ES-I3 (cell line): ENCODE results near the gene MRPS26.
"Not testable (repeated sequence)": the region's sequence is repeated elsewhere in the genome, so short reads cannot be mapped to it uniquely, and the experiment has no call there.

ENCODE experiments used
- H3K36me3 ChIP-seq: 2 replicates; pipeline ENCODE4 v1.6.1; 2013; ENCODE audit warnings: mild to moderate bottlenecking, low read length, control low read depth, moderate library complexity; ENCODE audit not compliant: insufficient read depth
- H3K4me1 ChIP-seq: 2 replicates; pipeline ENCODE4 v1.6.1; 2013; ENCODE audit warnings: mild to moderate bottlenecking, control low read depth, low read length; ENCODE audit not compliant: insufficient read depth
- H3K9ac ChIP-seq: 2 replicates; pipeline ENCODE4 v1.6.1; 2013; ENCODE audit warnings: low read depth, mild to moderate bottlenecking, low read length, moderate library complexity
- H3K9me3 ChIP-seq: 2 replicates; pipeline ENCODE4 v1.6.1; 2013; ENCODE audit warnings: mild to moderate bottlenecking, low read length, moderate library complexity; ENCODE audit not compliant: control insufficient read depth, insufficient read depth

The MRPS26 gene

GRCh38 chr20:3074812-3075211, 29.0 kb downstream of the MRPS26 start:
- H3K9me3 ChIP-seq: no peaks in the 10 kb centered on the region
- no peaks in the 10 kb centered on the region for H3K36me3 ChIP-seq
- no peaks in the 10 kb centered on the region; the same call in 1 of the 2 replicates for H3K4me1 ChIP-seq
- no peak overlapping the region for H3K9ac ChIP-seq

- not testable (repeated sequence) for H3K36me3 ChIP-seq, H3K9me3 ChIP-seq, H3K9ac ChIP-seq, H3K4me1 ChIP-seq
These were observed 29.5 kb downstream of the MRPS26 start for GRCh38 chr20:3075315-3075714.

- Histone ChIP-seq H3K36me3 (no peaks in the 10 kb centered on the region), H3K9me3 (no peaks in the 10 kb centered on the region), H3K9ac (no peak overlapping the region), H3K4me1 (no peaks in the 10 kb centered on the region; the same call in 1 of the 2 replicates)
These were observed 31.8 kb downstream of the MRPS26 start for GRCh38 chr20:3077618-3078134.

GRCh38 chr20:3080939-3081388, 35.1 kb downstream of the MRPS26 start:
- H3K36me3 ChIP-seq: no peaks in the 10 kb centered on the region
- H3K4me1 ChIP-seq: no peaks in the 10 kb centered on the region
- H3K9ac ChIP-seq: no peak overlapping the region
- no peaks in the 10 kb centered on the region for H3K9me3 ChIP-seq

- H3K9me3 ChIP-seq: no peaks in the 10 kb centered on the region
- no peak overlapping the region for H3K9ac ChIP-seq
- no peaks in the 10 kb centered on the region for H3K4me1 ChIP-seq
- H3K36me3 ChIP-seq: no peaks in the 10 kb centered on the region
These were observed 35.8 kb downstream of the MRPS26 start for GRCh38 chr20:3081641-3082040.

- no peaks in the 10 kb centered on the region for H3K36me3 ChIP-seq
- no peaks in the 10 kb centered on the region for H3K9me3 ChIP-seq
- H3K9ac ChIP-seq: peak overlapping the region; percentile 28; the same call in 1 of the 2 replicates
- no peaks in the 10 kb centered on the region for H3K4me1 ChIP-seq
These were observed 36.6 kb downstream of the MRPS26 start for GRCh38 chr20:3082306-3082951.

- Histone ChIP-seq H3K4me1 (no peaks in the 10 kb centered on the region), H3K9me3 (no peaks in the 10 kb centered on the region), H3K36me3 (no peaks in the 10 kb centered on the region), H3K9ac (peak overlapping the region; percentile 37; the same call in 1 of the 2 replicates)
These were observed 37.4 kb downstream of the MRPS26 start for GRCh38 chr20:3082955-3083952.

GRCh38 chr20:3084283-3084985, 38.6 kb downstream of the MRPS26 start, which contains the start of gene AVP:
TSS of gene AVP (minus strand) at chr20:3084724. CDS start at chr20:3084674, 50 bp downstream.
- Histone ChIP-seq H3K9me3 (no peaks in the 10 kb centered on the region), H3K4me1 (no peaks in the 10 kb centered on the region), H3K9ac (peak within 1 kb of the TSS; percentile 37; the same call in 1 of the 2 replicates), H3K36me3 (no peaks in the 10 kb centered on the region)

- no peaks in the 10 kb centered on the region for H3K36me3 ChIP-seq
- no peak overlapping the region for H3K9ac ChIP-seq
- no peaks in the 10 kb centered on the region for H3K9me3 ChIP-seq
- no peaks in the 10 kb centered on the region for H3K4me1 ChIP-seq
These were observed 39.1 kb downstream of the MRPS26 start for GRCh38 chr20:3084986-3085360.

- no peak overlapping the region for H3K9ac ChIP-seq
- no peaks in the 10 kb centered on the region for H3K9me3 ChIP-seq
- no peaks in the 10 kb centered on the region for H3K4me1 ChIP-seq
- no peaks in the 10 kb centered on the region for H3K36me3 ChIP-seq
These were observed 39.8 kb downstream of the MRPS26 start for GRCh38 chr20:3085571-3086072.

GRCh38 chr20:3088031-3088430, 42.2 kb downstream of the MRPS26 start:
- no peaks in the 10 kb centered on the region for H3K4me1 ChIP-seq
- H3K9me3 ChIP-seq: no peaks in the 10 kb centered on the region
- H3K9ac ChIP-seq: no peak overlapping the region
- H3K36me3 ChIP-seq: no peaks in the 10 kb centered on the region

GRCh38 chr20:3090565-3090964, 44.7 kb downstream of the MRPS26 start:
- no peaks in the 10 kb centered on the region for H3K36me3 ChIP-seq
- no peaks in the 10 kb centered on the region for H3K9me3 ChIP-seq
- H3K9ac ChIP-seq: no peak overlapping the region
- no peaks in the 10 kb centered on the region for H3K4me1 ChIP-seq

GRCh38 chr20:3092611-3093379, 46.9 kb downstream of the MRPS26 start:
- Histone ChIP-seq H3K9me3 (no peaks in the 10 kb centered on the region), H3K4me1 (no peaks in the 10 kb centered on the region), H3K36me3 (no peaks in the 10 kb centered on the region), H3K9ac (peak overlapping the region; percentile 58; the same call in 1 of the 2 replicates)
